Measurements from ENCODE around the gene SLC9A9. TPM values are rescaled to one million over a fixed set of nuclear protein-coding genes. Genes with fewer than 3 reads are reported as not detected.

Gene SLC9A9
- polyA plus RNA-seq, 1 donor from 2014 or later: 0.54 TPM

GRCh38 chr3:143668385-143668784 is 179.9 kb downstream of the SLC9A9 start:
- no peaks in the 10 kb centered on the region for H3K9me2 ChIP-seq (ENCODE audit: insufficient read depth, low read length)
- H2AFZ ChIP-seq (ENCODE audit: low read depth, low read length): no peak overlapping the region
- H3K9me3 ChIP-seq (ENCODE audit: low read length): no peaks in the 10 kb centered on the region
- no peaks in the 10 kb centered on the region for H3F3A ChIP-seq (ENCODE audit: insufficient read depth, low read length, poor library complexity, severe bottlenecking)
- no peak overlapping the region for H3K27ac ChIP-seq (ENCODE audit: low read length)
- H3K9ac ChIP-seq (ENCODE audit: low read length): no peak overlapping the region
- no peaks in the 10 kb centered on the region for H3K27me3 ChIP-seq (ENCODE audit: insufficient read depth, low read depth, low read length)
- H3K79me2 ChIP-seq (replicated peaks; ENCODE audit: insufficient read depth, low read length): no peaks in the 10 kb centered on the region
- TF ChIP-seq EP300 (conservative IDR thresholded peaks at IDR 0.05; ENCODE audit: poor library complexity, severe bottlenecking) (no peak), REST (IDR thresholded peaks at IDR 0.05; ENCODE audit: borderline replicate concordance) (no peak)
- H3K4me3 ChIP-seq (ENCODE audit: low read length): no peak overlapping the region
- H3K4me2 ChIP-seq (ENCODE audit: low read length): no peak overlapping the region
- no peaks in the 10 kb centered on the region for H4K20me1 ChIP-seq (ENCODE audit: insufficient read depth)
- no peaks in the 10 kb centered on the region for H3K36me3 ChIP-seq (ENCODE audit: insufficient read depth, low read length)

GRCh38 chr3:143661677-143662076 is 186.6 kb downstream of the SLC9A9 start:
- Histone ChIP-seq H3K9me3 (ENCODE audit: low read length) (no peaks in the 10 kb centered on the region), H3K79me2 (replicated peaks; ENCODE audit: insufficient read depth, low read length) (no peaks in the 10 kb centered on the region), H3K9me2 (ENCODE audit: insufficient read depth, low read length) (no peaks in the 10 kb centered on the region), H2AFZ (ENCODE audit: low read depth, low read length) (no peak overlapping the region), H3F3A (ENCODE audit: insufficient read depth, low read length, poor library complexity, severe bottlenecking) (no peaks in the 10 kb centered on the region), H4K20me1 (ENCODE audit: insufficient read depth) (no peaks in the 10 kb centered on the region), H3K27me3 (ENCODE audit: insufficient read depth, low read depth, low read length) (no peaks in the 10 kb centered on the region), H3K4me3 (ENCODE audit: low read length) (no peak overlapping the region), H3K9ac (ENCODE audit: low read length) (no peak overlapping the region), H3K27ac (ENCODE audit: low read length) (no peak overlapping the region), H3K36me3 (ENCODE audit: insufficient read depth, low read length) (no peaks in the 10 kb centered on the region), H3K4me2 (ENCODE audit: low read length) (no peak overlapping the region)
- TF ChIP-seq REST (IDR thresholded peaks at IDR 0.05; ENCODE audit: borderline replicate concordance): no peak
- no peak for TF ChIP-seq EP300 (conservative IDR thresholded peaks at IDR 0.05; ENCODE audit: poor library complexity, severe bottlenecking)

GRCh38 chr3:143658861-143659260 is 189.4 kb downstream of the SLC9A9 start:
- H4K20me1 ChIP-seq (ENCODE audit: insufficient read depth): no peaks in the 10 kb centered on the region
- H3K27ac ChIP-seq (ENCODE audit: low read length): no peak overlapping the region
- H3K4me3 ChIP-seq (ENCODE audit: low read length): no peak overlapping the region
- TF ChIP-seq EZH2 (IDR thresholded peaks at IDR 0.05; ENCODE audit: borderline replicate concordance, insufficient read depth, low read length, poor library complexity, severe bottlenecking) (no peak), POLR2AphosphoS5 (IDR thresholded peaks at IDR 0.05) (no peak), MXI1 (conservative IDR thresholded peaks at IDR 0.05; ENCODE audit: poor library complexity, severe bottlenecking) (no peak), TAF1 (IDR thresholded peaks at IDR 0.05; ENCODE audit: low read depth) (no peak), RAD21 (conservative IDR thresholded peaks at IDR 0.05) (no peak), EP300 (conservative IDR thresholded peaks at IDR 0.05; ENCODE audit: poor library complexity, severe bottlenecking) (no peak)
- no peak overlapping the region for H3K9ac ChIP-seq (ENCODE audit: low read length)
- H3K36me3 ChIP-seq (ENCODE audit: insufficient read depth, low read length): no peaks in the 10 kb centered on the region
- no peaks in the 10 kb centered on the region for H3K27me3 ChIP-seq (ENCODE audit: insufficient read depth, low read depth, low read length)
- H2AFZ ChIP-seq (ENCODE audit: low read depth, low read length): no peak overlapping the region
- no peaks in the 10 kb centered on the region for H3K9me2 ChIP-seq (ENCODE audit: insufficient read depth, low read length)
- no peaks in the 10 kb centered on the region for H3K79me2 ChIP-seq (replicated peaks; ENCODE audit: insufficient read depth, low read length)
- no peaks in the 10 kb centered on the region for H3K9me3 ChIP-seq (ENCODE audit: low read length)
- H3F3A ChIP-seq (ENCODE audit: insufficient read depth, low read length, poor library complexity, severe bottlenecking): no peaks in the 10 kb centered on the region
- no peak overlapping the region for H3K4me2 ChIP-seq (ENCODE audit: low read length)
